ENCODE measurements around the gene FAM151B.

The FAM151B gene

DNA sequence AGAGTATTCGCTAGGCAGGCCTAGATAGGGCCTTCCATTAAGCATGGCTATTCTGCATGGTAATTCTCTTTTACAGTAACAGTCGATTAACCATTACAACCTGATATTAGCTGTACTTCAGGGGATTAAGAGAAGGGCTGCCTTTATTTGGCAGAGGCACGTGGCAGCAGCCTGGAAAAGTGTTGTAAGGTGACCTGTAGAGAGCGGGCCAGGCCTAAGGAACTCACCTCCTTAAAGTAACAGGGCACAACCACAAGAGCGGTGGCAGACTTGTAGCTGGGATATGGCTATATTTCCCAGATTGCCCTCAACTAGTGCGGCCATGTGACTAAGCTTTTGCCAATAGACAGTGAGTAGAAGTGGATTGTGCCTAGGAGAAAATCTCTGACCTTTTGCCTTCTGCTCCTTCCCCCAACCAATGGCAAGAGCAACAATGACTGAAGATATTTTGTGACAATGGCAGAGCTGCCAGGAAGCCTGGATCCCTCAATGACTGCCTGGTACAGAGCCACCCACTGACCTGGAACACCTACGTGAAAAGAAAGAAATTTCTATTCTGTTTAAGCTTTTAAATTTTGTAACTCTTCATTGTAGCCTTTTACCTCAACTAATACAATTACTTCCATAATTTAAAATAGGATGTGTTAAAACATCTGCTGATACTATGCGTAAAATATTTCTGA lies 101.1 kb downstream of the FAM151B start:
- Histone ChIP-seq H2AFZ (ENCODE audit: low read depth, low read length, severe bottlenecking) (no peak overlapping the region), H3K27ac (ENCODE audit: low read depth, low read length) (no peak overlapping the region), H3K9ac (ENCODE audit: low read length) (no peak overlapping the region), H3K36me3 (ENCODE audit: low read length) (no peaks in the 10 kb centered on the region), H3K79me2 (ENCODE audit: insufficient read depth, low read length) (no peaks in the 10 kb centered on the region), H3F3A (ENCODE audit: insufficient read depth) (no peaks in the 10 kb centered on the region), H3K27me3 (ENCODE audit: low read length) (no peaks in the 10 kb centered on the region), H4K20me1 (ENCODE audit: low read depth, low read length) (no peaks in the 10 kb centered on the region), H3K4me2 (ENCODE audit: low read depth, low read length, poor library complexity, severe bottlenecking) (no peak overlapping the region), H3K4me3 (ENCODE audit: insufficient read depth, low read length, poor library complexity, severe bottlenecking) (no peak overlapping the region), H3K9me2 (replicated peaks; ENCODE audit: insufficient read depth, low read length) (no peaks in the 10 kb centered on the region), H3K9me3 (ENCODE audit: insufficient read depth, low read length) (no peaks in the 10 kb centered on the region)
- TF ChIP-seq, protein P1, sequence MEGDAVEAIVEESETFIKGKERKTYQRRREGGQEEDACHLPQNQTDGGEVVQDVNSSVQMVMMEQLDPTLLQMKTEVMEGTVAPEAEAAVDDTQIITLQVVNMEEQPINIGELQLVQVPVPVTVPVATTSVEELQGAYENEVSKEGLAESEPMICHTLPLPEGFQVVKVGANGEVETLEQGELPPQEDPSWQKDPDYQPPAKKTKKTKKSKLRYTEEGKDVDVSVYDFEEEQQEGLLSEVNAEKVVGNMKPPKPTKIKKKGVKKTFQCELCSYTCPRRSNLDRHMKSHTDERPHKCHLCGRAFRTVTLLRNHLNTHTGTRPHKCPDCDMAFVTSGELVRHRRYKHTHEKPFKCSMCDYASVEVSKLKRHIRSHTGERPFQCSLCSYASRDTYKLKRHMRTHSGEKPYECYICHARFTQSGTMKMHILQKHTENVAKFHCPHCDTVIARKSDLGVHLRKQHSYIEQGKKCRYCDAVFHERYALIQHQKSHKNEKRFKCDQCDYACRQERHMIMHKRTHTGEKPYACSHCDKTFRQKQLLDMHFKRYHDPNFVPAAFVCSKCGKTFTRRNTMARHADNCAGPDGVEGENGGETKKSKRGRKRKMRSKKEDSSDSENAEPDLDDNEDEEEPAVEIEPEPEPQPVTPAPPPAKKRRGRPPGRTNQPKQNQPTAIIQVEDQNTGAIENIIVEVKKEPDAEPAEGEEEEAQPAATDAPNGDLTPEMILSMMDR (IDR thresholded peaks at IDR 0.05; ENCODE audit: insufficient read depth, low read length, poor library complexity, severe bottlenecking) = no peak
- no peak for TF ChIP-seq EZH2phosphoT487 (conservative IDR thresholded peaks at IDR 0.05; ENCODE audit: low read length)

DNA sequence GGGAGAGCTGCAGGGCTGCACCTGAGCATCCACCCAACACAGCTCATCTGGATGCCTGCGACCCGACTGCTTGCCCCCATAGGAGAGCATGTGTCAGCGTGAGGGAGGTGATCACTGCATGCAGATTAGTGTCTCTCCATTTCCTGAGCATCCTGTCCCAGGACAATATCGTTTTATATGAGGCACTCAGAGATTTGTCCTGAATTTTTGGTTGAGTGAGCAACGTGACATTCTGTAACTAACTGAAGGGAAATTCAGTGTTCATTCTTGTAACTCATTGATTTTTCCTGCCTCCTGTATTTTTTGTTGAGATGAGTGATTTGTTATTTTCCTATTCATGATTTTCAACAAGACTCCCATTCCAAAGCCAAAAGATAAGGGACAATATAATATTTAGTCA lies 102.9 kb downstream of the FAM151B start:
- Histone ChIP-seq H3K9me2 (replicated peaks; ENCODE audit: insufficient read depth, low read length) (no peaks in the 10 kb centered on the region), H3K9ac (ENCODE audit: low read length) (no peak overlapping the region), H4K20me1 (ENCODE audit: low read depth, low read length) (no peaks in the 10 kb centered on the region), H3F3A (ENCODE audit: insufficient read depth) (no peaks in the 10 kb centered on the region), H3K27me3 (ENCODE audit: low read length) (no peaks in the 10 kb centered on the region), H3K36me3 (ENCODE audit: low read length) (no peaks in the 10 kb centered on the region), H3K27ac (ENCODE audit: low read depth, low read length) (no peak overlapping the region), H3K9me3 (ENCODE audit: insufficient read depth, low read length) (no peaks in the 10 kb centered on the region), H3K79me2 (ENCODE audit: insufficient read depth, low read length) (no peaks in the 10 kb centered on the region), H3K4me3 (ENCODE audit: insufficient read depth, low read length, poor library complexity, severe bottlenecking) (no peak overlapping the region), H3K4me2 (ENCODE audit: low read depth, low read length, poor library complexity, severe bottlenecking) (no peak overlapping the region), H2AFZ (ENCODE audit: low read depth, low read length, severe bottlenecking) (no peak overlapping the region)
- TF ChIP-seq, protein P1 (IDR thresholded peaks at IDR 0.05; ENCODE audit: insufficient read depth, low read length, poor library complexity, severe bottlenecking) = no peak
- no peak for TF ChIP-seq EZH2phosphoT487 (conservative IDR thresholded peaks at IDR 0.05; ENCODE audit: low read length)

DNA sequence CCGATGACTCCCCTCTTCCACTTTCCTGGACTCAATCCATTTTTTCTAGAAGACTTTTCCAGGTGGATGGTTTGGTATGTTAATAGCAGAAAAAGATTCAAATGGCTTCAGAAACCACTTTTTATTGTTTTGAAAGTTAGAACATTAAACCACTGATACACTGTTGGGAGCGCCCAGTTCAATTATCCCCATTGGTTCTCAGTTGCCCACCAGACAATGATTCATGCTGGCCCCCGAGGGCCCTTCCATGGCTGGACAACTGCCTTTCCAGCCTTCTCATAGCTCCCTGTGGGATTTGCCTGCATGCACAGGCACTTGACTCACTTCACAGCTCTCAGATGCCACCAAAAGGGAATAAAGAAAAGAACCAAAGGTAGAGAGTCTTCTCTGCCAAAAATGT lies 103.5 kb downstream of the FAM151B start:
- Histone ChIP-seq H3K79me2 (ENCODE audit: insufficient read depth, low read length) (no peaks in the 10 kb centered on the region), H3K9me2 (replicated peaks; ENCODE audit: insufficient read depth, low read length) (no peaks in the 10 kb centered on the region), H3K27ac (ENCODE audit: low read depth, low read length) (no peak overlapping the region), H3K36me3 (ENCODE audit: low read length) (no peaks in the 10 kb centered on the region), H4K20me1 (ENCODE audit: low read depth, low read length) (no peaks in the 10 kb centered on the region), H3F3A (ENCODE audit: insufficient read depth) (no peaks in the 10 kb centered on the region), H3K9me3 (ENCODE audit: insufficient read depth, low read length) (no peaks in the 10 kb centered on the region), H3K9ac (ENCODE audit: low read length) (no peak overlapping the region), H2AFZ (ENCODE audit: low read depth, low read length, severe bottlenecking) (no peak overlapping the region), H3K4me3 (ENCODE audit: insufficient read depth, low read length, poor library complexity, severe bottlenecking) (no peak overlapping the region), H3K4me2 (ENCODE audit: low read depth, low read length, poor library complexity, severe bottlenecking) (no peak overlapping the region), H3K27me3 (ENCODE audit: low read length) (no peaks in the 10 kb centered on the region)
- no peak for TF ChIP-seq EZH2phosphoT487 (conservative IDR thresholded peaks at IDR 0.05; ENCODE audit: low read length)
- TF ChIP-seq, protein P1 (IDR thresholded peaks at IDR 0.05; ENCODE audit: insufficient read depth, low read length, poor library complexity, severe bottlenecking) = no peak

Measured in SU-DHL-6 (cell line).